OCI-LY1 (cell line): ENCODE data around the gene ATP5F1D.

Experiments used
- H2AFZ ChIP-seq: fragments of 200-600 bp; sonication (generic), shearing (Covaris generic); 2 replicates; pipeline ENCODE4 v1.6.0; 2014; ENCODE audit warnings: antibody characterized with exemption, mild to moderate bottlenecking, low read length
- H3F3A ChIP-seq: fragments of 200-600 bp; sonication (generic), shearing (Covaris generic); 2 replicates; pipeline ENCODE4 v1.6.0; 2014; ENCODE audit warnings: mild to moderate bottlenecking, antibody characterized with exemption, low read length, moderate library complexity; ENCODE audit not compliant: insufficient read depth
- H3K27ac ChIP-seq: fragments of 200-600 bp; sonication (generic); 2 replicates; pipeline ENCODE4 v1.5.1; 2014; ENCODE audit warnings: low read length, mixed run types, mild to moderate bottlenecking, low read depth; ENCODE audit not compliant: poor library complexity, severe bottlenecking
- H3K27me3 ChIP-seq: fragments of 200-600 bp; sonication (generic); 2 replicates; pipeline ENCODE4 v1.6.0; 2014; ENCODE audit warnings: antibody characterized with exemption, mild to moderate bottlenecking, low read length, moderate library complexity; ENCODE audit not compliant: insufficient read depth
- H3K36me3 ChIP-seq: fragments of 200-600 bp; sonication (generic); 2 replicates; pipeline ENCODE4 v1.6.1; 2014; ENCODE audit warnings: mild to moderate bottlenecking, antibody characterized with exemption, low read length, moderate library complexity, mixed read lengths; ENCODE audit not compliant: insufficient read depth
- H3K4me1 ChIP-seq: fragments of 200-600 bp; sonication (generic); 2 replicates; pipeline ENCODE4 v1.5.1; 2014; ENCODE audit warnings: mild to moderate bottlenecking, low read length, moderate library complexity; ENCODE audit not compliant: insufficient read depth, severe bottlenecking
- H3K4me2 ChIP-seq: fragments of 200-600 bp; sonication (generic), shearing (Covaris generic); 2 replicates; pipeline ENCODE4 v1.6.1; 2014; ENCODE audit warnings: low read length
- H3K4me3 ChIP-seq: fragments of 200-600 bp; sonication (generic); 2 replicates; pipeline ENCODE4 v1.5.1; 2014; ENCODE audit warnings: low read length, low read depth, mild to moderate bottlenecking, mixed read lengths; ENCODE audit not compliant: poor library complexity, severe bottlenecking
- H3K79me2 ChIP-seq: fragments of 200-600 bp; shearing (Covaris generic); 2 replicates; pipeline ENCODE4 v1.6.1; 2016; ENCODE audit warnings: mixed run types, low read length, mixed read lengths; ENCODE audit not compliant: insufficient read depth
- H3K9ac ChIP-seq: fragments of 200-600 bp; sonication (generic), shearing (Covaris generic); 2 replicates; pipeline ENCODE4 v1.6.1; 2014; ENCODE audit warnings: mild to moderate bottlenecking, low read length, mixed read lengths
- H3K9me2 ChIP-seq: fragments of 200-600 bp; sonication (generic), shearing (Covaris generic); 2 replicates; pipeline ENCODE4 v1.6.1; 2014; ENCODE audit warnings: low read depth, mild to moderate bottlenecking, low read length, mixed read lengths
- H3K9me3 ChIP-seq: fragments of 200-600 bp; shearing (Covaris generic); 2 replicates; pipeline ENCODE4 v1.6.1; 2014; ENCODE audit warnings: low read length, mixed read lengths
- H4K20me1 ChIP-seq: fragments of 200-600 bp; sonication (generic), shearing (Covaris generic); 2 replicates; pipeline ENCODE4 v1.6.0; 2016; ENCODE audit warnings: mild to moderate bottlenecking, low read length; ENCODE audit not compliant: insufficient read depth
- CTCF ChIP-seq: fragments of 200-600 bp; sonication (generic), shearing (Covaris generic); IDR thresholded peaks from 2 replicates; pipeline ENCODE4 v1.5.1; 2017; ENCODE audit warnings: mild to moderate bottlenecking, antibody characterized with exemption, low read length, moderate library complexity, mixed read lengths
- EZH2 ChIP-seq: fragments of 200-600 bp; sonication (generic), shearing (Covaris generic); IDR thresholded peaks from 2 replicates; pipeline ENCODE4 v1.8.0; 2017; ENCODE audit warnings: borderline replicate concordance, mixed run types, mild to moderate bottlenecking, antibody characterized with exemption, low read length, moderate library complexity, mixed read lengths

The ATP5F1D gene

GRCh38 chr19:1220477-1220930 lies 21.0 kb upstream of the ATP5F1D start:
- no peaks in the 10 kb centered on the region for H4K20me1 ChIP-seq
- no peaks in the 10 kb centered on the region for H3K9me2 ChIP-seq
- H2AFZ ChIP-seq, result no peak overlapping the region
- no peak overlapping the region for H3K4me2 ChIP-seq
- no peaks in the 10 kb centered on the region for H3K9me3 ChIP-seq
- no peak overlapping the region for H3K27ac ChIP-seq
- no peaks in the 10 kb centered on the region; the same call in 1 of the 2 replicates for H3K79me2 ChIP-seq
- peaks cover 28% of the 10 kb centered on the region for H3K4me1 ChIP-seq
- H3F3A ChIP-seq, result no peaks in the 10 kb centered on the region
- H3K9ac ChIP-seq, result no peak overlapping the region
- no peak overlapping the region for H3K4me3 ChIP-seq
- TF ChIP-seq EZH2 (no peak), CTCF (peak; percentile 78)
- H3K36me3 ChIP-seq, result peaks cover 27% of the 10 kb centered on the region; the same call in 1 of the 2 replicates
- no peaks in the 10 kb centered on the region for H3K27me3 ChIP-seq

- no peak overlapping the region for H3K27ac ChIP-seq
- no peak overlapping the region for H3K9ac ChIP-seq
- no peaks in the 10 kb centered on the region for H3K9me2 ChIP-seq
- H3K4me2 ChIP-seq, result no peak overlapping the region
- peaks cover 33% of the 10 kb centered on the region; the same call in 1 of the 2 replicates for H3K36me3 ChIP-seq
- H3K27me3 ChIP-seq, result no peaks in the 10 kb centered on the region
- H4K20me1 ChIP-seq, result no peaks in the 10 kb centered on the region
- no peak overlapping the region for H3K4me3 ChIP-seq
- TF ChIP-seq EZH2, result no peak
- TF ChIP-seq CTCF, result peak; percentile 30; the same call in 1 of the 2 replicates
- no peaks in the 10 kb centered on the region for H3F3A ChIP-seq
- no peak overlapping the region for H2AFZ ChIP-seq
- no peaks in the 10 kb centered on the region for H3K9me3 ChIP-seq
- H3K79me2 ChIP-seq, result no peaks in the 10 kb centered on the region
- H3K4me1 ChIP-seq, result peaks cover 28% of the 10 kb centered on the region
Observed at GRCh38 chr19:1220976-1221903, 20.3 kb upstream of the ATP5F1D start.

- TF ChIP-seq CTCF (no peak), EZH2 (no peak)
- H3K36me3 ChIP-seq, result peaks cover 40% of the 10 kb centered on the region; the same call in 1 of the 2 replicates
Observed at GRCh38 chr19:1221904-1222255, 19.7 kb upstream of the ATP5F1D start.

More at GRCh38 chr19:1221904-1222255, 19.7 kb upstream of the ATP5F1D start:
- Histone ChIP-seq H3K4me2 (no peak overlapping the region), H3K4me3 (no peak overlapping the region), H2AFZ (no peak overlapping the region), H3K79me2 (no peaks in the 10 kb centered on the region), H3F3A (no peaks in the 10 kb centered on the region), H3K27me3 (no peaks in the 10 kb centered on the region), H3K4me1 (peaks cover 22% of the 10 kb centered on the region), H3K9me3 (no peaks in the 10 kb centered on the region), H3K9me2 (no peaks in the 10 kb centered on the region), H4K20me1 (no peaks in the 10 kb centered on the region), H3K27ac (no peak overlapping the region), H3K9ac (no peak overlapping the region)
